ENCODE results near the gene UQCRQ. TPM values are rescaled to one million over a fixed set of nuclear protein-coding genes. Genes with fewer than 3 reads are reported as not detected.

The UQCRQ gene
- total RNA-seq, 2 donors from 2014 or later, result 396 to 399 TPM

DNA sequence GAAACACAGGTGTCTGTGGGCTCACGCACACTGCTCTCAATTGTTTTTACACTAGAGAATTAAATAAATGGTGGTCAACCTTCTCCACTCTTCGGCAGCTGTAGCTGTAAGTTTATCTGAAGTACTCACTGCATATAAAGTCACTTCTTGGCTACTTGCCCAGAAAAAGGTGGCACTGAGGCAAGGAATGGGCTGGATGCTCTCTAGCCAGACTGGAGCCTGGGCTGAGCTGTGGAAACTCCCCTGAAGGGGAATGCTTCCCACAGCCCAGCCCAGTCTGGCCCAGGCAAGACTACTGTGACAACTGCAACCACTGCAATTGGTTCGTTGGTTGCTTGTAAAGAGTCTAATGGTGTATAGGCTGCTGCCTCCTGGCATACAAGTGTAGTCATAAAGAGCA lies 11.5 kb downstream of the UQCRQ start:
- Mint-ChIP-seq H3K27ac (peak overlapping the region in 1 of 2 donors; percentile 61), H3K36me3 (no peaks in the 10 kb centered on the region), H3K9me3 (no peaks in the 10 kb centered on the region)
- no peak for DNase-seq (ENCODE audit: low spot score in 2 of 2)
- no peak for ATAC-seq

DNA sequence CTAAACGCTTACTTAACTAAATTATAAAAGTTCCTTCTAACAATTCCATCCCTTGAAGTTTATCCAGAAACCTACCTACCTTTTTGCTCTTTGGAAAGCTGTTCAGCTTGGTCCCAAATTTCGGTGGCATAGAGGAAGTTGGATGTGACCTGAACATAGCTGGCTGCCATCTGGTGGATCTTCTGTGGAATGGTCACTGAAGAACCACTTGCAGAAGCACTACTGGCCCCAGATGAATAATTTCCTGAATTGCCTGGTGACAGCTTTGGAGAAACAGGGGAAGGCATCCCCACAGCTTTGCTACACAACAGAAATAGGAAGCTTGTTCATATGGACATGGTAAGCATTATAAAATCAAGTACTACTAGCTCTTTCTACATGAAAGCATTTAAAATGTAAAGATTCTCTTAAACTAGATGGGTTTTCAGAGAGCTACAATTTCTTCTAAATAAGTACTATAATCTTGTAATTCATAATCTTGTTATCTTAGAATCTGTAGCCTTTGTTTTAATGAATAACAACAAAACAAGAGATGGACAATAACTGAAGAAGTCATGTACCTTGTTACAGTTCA lies 16.9 kb downstream of the UQCRQ start:
- Mint-ChIP-seq H3K36me3 (peaks cover 0 to 7% of the 10 kb centered on the region in 2 donors), H3K9me3 (no peaks in the 10 kb centered on the region), H3K27ac (peak overlapping the region in 1 of 2 donors; percentile 68)
- DNase-seq (ENCODE audit: low spot score in 2 of 2) (no peak), ATAC-seq (peak in 1 of 2 donors; percentile 49)

DNA sequence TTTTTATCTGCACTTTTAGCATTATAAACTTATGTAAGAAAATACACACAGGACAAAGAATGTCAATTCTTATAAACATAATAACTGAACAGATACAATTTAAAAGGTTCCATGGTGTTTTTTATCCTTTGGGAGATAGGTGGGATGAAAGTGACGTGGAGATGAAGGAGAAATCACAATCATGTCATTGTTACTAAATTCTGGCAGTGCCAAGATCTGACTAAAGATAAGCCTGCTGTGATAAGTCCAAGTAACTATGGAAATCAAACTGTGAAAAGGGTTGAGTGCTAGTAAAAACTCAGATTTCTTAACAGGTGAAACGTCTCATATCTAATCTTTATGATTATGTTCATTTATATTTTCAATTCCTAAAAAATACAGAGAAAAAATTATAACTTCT lies 18.1 kb downstream of the UQCRQ start:
- Mint-ChIP-seq H3K27ac (no peak overlapping the region), H3K36me3 (peaks cover 0 to 7% of the 10 kb centered on the region in 2 donors), H3K9me3 (no peaks in the 10 kb centered on the region)
- DNase-seq (ENCODE audit: low spot score in 2 of 2), result no peak
- ATAC-seq, result no peak

DNA sequence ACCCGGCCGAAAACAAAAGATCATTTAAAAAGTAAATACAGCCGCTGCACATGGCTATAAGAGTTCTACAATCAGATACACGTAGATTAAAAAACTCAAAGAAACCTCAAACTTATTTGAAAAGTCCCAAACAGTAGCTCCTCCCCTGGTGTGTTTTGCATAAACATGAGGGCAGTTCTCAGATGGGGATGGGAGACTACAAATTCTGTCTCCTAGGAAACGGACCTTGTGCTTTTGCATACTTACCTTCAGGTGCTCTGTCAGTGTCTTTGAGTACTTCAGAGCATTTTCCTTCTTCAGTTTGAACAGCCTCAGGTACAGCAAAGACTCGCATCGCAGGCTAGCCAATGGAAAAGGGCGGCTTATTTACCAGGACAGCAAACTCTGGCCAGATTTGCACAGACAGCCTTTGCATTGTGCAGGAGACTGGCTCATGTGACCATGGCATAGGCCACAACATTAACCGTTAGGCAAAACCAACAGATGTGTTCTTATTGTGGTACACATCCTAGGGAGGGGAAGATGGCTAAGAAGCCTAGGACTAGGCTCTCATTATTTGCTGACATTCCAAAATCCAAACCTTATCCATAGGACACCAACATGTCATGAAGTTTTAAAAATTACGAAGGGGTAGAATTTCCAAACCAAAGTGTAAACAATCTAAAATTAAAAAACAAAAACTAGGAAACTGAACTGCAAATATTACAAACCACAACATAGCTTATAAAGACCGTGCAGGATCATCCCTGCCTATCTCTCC lies 19.8 kb downstream of the UQCRQ start:
- H3K9me3 Mint-ChIP-seq, result no peaks in the 10 kb centered on the region
- ATAC-seq (no peak), DNase-seq (ENCODE audit: low spot score in 2 of 2) (no peak)
- peak overlapping the region; percentile 13 to 30 for H3K27ac Mint-ChIP-seq
- peaks cover 0 to 7% of the 10 kb centered on the region in 2 donors for H3K36me3 Mint-ChIP-seq

DNA sequence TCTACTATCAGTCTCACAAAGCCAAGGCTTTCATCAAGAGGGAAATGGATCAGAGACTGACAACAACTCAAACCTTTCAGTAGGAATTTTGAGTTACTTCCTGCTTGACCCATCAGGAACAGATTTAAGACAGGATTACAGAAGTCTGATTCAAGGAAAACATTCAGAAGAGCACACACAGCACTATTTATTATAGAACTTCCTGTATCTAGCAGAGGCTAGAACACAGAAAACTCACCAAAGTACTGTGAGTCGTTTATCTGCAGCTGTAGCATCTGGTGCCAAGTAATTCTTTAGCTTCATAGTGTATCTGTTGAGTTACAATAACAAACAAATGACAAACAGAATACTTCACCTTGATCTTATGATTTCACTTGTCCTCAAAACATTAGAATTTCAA lies 20.8 kb downstream of the UQCRQ start:
- peaks cover 0 to 7% of the 10 kb centered on the region in 2 donors for H3K36me3 Mint-ChIP-seq
- no peak overlapping the region for H3K27ac Mint-ChIP-seq
- no peaks in the 10 kb centered on the region for H3K9me3 Mint-ChIP-seq
- ATAC-seq, result no peak
- no peak for DNase-seq (ENCODE audit: low spot score in 2 of 2)

DNA sequence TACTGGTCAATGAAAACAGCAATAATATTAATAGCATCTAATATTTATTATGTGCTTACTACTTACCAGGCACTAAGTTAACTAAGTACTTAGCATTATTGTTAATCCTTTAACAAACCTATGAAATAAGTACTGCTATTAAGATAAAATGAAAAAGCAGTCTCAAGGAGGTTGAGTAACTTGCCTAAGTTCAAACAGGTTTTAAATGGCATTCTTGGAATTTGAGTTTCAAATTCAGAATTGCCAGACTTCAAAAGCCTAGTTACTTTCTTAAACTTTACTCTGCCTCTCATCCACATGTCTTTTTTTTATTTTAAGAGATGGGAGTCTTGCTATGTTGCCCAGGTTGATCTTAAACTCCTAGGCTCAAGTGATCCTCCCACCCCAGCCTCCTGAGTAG lies 23.1 kb downstream of the UQCRQ start:
- Mint-ChIP-seq H3K27ac (no peak overlapping the region), H3K36me3 (peaks cover 0 to 7% of the 10 kb centered on the region in 2 donors), H3K9me3 (no peaks in the 10 kb centered on the region)
- ATAC-seq (no peak), DNase-seq (ENCODE audit: low spot score in 2 of 2) (no peak)

DNA sequence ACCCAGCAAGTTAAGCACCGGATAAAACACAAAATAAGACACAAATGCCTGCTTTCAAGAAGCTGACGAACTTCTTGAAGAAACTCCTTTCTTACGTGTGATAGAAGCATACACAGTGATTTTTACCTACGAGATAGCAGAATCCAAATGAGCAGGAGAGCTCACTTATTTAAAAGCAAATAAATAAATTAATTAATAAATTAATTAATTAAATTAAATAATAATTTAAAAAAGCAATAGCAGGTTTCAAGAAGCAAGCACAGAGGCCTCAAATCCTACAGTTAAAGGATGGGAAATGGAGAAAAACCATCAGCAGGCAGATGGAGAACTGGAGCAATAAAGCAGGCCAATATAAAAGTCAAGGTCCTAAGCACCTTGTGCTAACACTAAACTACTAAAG lies 24.4 kb downstream of the UQCRQ start:
- no peak overlapping the region for H3K27ac Mint-ChIP-seq
- DNase-seq (ENCODE audit: low spot score in 2 of 2), result no peak
- H3K9me3 Mint-ChIP-seq, result no peaks in the 10 kb centered on the region
- H3K36me3 Mint-ChIP-seq, result peaks cover 1 to 6% of the 10 kb centered on the region in 2 donors
- ATAC-seq, result no peak

DNA sequence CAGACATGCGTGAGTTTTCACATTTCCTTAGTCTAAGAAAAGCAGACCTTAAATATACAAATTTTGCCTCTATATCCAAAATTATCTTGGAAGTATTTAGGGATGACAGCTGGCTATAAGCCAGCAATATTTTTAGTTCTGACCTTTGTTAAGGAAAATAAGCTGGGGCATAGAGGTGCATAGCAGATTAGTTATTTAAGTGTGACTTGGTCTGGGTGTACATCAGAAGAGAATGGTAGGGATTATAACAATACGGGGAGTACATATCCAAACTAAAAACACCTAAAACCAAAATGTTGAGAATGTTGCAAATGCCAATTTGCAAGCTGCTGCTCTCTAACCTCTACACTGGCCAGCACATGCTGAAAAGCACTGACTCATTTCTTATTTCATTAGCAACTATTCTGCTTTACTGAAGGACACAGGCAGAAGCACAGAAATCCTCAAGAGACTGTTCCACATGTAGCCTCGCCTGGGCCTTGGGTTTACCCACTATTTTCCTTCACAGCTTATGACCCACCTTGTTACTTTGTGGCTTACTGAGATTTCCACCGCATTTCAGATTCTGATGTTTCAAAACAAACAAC lies 29.4 kb downstream of the UQCRQ start:
- ATAC-seq, result no peak
- Mint-ChIP-seq H3K9me3 (no peaks in the 10 kb centered on the region), H3K27ac (peak overlapping the region in 1 of 2 donors; percentile 50), H3K36me3 (peaks cover 6 to 10% of the 10 kb centered on the region in 2 donors)
- DNase-seq (ENCODE audit: low spot score in 2 of 2), result no peak

DNA sequence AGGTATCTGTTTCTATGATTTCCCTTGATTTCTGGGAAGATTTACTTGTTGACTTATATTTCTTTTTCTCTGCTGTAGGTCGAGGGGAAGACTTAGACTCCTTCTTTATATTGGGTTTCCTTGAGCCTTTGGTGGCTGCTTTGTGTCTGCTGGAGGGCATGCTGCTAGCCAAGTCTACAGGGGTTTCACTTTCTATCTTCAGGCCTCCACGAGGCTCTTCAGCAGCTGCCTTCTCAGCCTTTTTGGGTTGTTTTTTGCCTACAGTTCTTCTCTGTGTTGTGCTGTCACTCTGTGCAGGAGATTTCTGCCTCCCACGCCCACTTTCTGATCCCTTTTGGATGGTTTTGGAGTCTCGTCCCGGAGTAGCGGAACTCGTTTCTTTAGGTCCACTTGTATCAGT lies 30.2 kb downstream of the UQCRQ start:
- peaks cover 6 to 10% of the 10 kb centered on the region in 2 donors for H3K36me3 Mint-ChIP-seq
- DNase-seq (ENCODE audit: low spot score in 2 of 2), result no peak
- H3K27ac Mint-ChIP-seq, result peak overlapping the region; percentile 0 to 50
- ATAC-seq, result no peak
- H3K9me3 Mint-ChIP-seq, result no peaks in the 10 kb centered on the region

DNA sequence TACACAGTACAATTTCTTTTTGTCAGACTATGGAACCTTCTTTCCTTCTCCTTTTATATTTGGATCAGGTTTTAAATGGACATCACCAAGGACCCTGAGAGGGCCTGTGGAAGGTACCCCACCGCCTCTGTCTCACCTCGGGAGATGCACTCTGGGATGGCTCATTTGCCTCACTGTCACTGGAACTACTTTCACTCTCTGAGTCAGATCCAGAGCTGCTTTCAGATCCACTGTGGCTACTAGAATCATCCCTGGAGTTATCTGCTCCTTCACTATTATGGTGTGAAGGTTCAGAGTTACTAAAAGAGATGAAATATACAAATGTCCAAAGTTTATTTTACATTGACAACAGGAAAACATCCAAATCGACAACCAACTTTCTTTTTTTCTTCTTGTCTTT lies 31.7 kb downstream of the UQCRQ start:
- DNase-seq (ENCODE audit: low spot score in 2 of 2), result peak in 1 of 2 donors; percentile 8
- Mint-ChIP-seq H3K27ac (no peak overlapping the region), H3K9me3 (no peaks in the 10 kb centered on the region), H3K36me3 (peaks cover 6 to 10% of the 10 kb centered on the region in 2 donors)
- peak; percentile 65 to 76 for ATAC-seq

DNA sequence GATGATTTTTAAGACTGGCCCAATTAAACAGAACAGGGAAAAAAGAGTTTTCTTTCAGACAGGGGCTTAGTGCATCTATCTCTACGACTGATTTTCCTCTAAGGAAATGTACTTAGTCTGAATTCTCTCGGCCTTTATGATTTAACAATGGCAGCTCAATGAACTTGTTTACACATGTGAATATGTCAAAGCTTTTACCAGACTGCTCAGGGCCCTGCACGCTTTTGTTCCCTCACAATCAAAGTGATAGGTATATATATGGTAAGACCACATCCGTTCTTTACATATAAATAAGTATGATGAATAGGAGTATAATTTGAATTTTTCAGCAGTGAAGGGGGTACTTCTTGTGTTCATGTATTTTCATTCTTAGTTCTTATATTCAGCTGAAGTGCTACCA lies 34.6 kb downstream of the UQCRQ start:
- Mint-ChIP-seq H3K27ac (no peak overlapping the region), H3K36me3 (peaks cover 0 to 16% of the 10 kb centered on the region in 2 donors)

DNA sequence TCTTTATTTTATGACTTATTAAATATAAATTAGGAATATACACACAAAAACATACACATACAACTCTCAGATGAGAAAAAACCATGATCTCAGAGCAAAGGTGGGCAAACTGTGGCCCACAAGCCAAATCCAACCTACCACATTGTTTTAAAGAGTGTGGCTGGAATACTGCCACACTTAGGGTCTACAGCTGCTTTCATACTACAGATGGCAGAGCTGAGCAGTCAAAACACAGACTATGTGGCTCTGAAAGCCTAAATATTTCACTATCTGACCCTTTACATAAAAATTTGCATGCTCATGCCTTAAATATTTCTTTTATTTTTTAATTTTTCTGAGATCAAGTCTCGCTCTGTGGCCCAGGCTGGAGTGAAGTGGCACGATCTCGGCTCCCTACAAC lies 35.3 kb downstream of the UQCRQ start:
- H3K36me3 Mint-ChIP-seq, result peaks cover 0 to 10% of the 10 kb centered on the region in 2 donors
- H3K9me3 Mint-ChIP-seq, result no peaks in the 10 kb centered on the region
- no peak overlapping the region for H3K27ac Mint-ChIP-seq
- DNase-seq (ENCODE audit: low spot score in 2 of 2) (no peak), ATAC-seq (no peak)

More for the DNA sequence above, 34.6 kb downstream of the UQCRQ start:
- DNase-seq (ENCODE audit: low spot score in 2 of 2) (no peak), ATAC-seq (no peak)
- no peaks in the 10 kb centered on the region for H3K9me3 Mint-ChIP-seq

DNA sequence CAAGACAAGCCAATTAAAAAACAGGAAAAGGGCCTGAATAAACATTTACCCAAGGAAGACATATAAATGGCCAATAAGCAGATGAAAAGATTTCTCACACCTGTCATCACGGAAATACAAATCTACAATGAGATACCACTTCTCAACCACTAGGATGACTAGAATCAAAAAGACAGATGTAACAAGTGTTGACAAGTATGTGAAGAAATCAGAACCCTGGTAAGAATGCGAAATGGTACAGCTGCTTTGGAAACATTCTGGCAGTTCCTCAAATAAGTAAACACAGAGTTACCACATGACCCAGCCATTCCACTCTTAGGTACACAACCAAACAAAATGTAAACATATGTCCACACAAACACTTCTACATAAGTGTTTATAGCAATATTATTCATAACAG lies 39.5 kb downstream of the UQCRQ start:
- Mint-ChIP-seq H3K9me3 (no peaks in the 10 kb centered on the region), H3K27ac (no peak overlapping the region), H3K36me3 (peaks cover 0 to 6% of the 10 kb centered on the region in 2 donors)
- DNase-seq (ENCODE audit: low spot score in 2 of 2) (no peak), ATAC-seq (no peak)

DNA sequence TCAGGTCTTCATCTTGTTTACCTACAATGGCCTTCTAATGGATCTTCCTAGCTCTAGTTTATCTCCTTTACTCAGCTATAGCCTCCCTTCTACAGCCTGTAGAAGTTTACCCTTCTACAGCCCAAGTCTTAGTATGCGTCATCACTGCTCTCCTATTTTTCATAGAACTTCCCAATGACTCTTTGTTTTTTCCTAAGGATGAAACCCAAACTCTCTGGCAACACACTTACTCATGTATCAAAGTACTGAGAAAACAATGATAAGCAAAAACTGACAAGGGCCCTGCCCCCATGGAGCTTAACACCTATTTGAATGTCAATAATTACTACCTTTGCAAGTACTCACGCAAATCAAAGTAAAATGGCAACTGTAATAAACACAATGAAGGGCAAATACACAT lies 40.7 kb downstream of the UQCRQ start:
- Mint-ChIP-seq H3K36me3 (peaks cover 0 to 6% of the 10 kb centered on the region in 2 donors), H3K9me3 (no peaks in the 10 kb centered on the region), H3K27ac (no peak overlapping the region)
- ATAC-seq, result no peak
- DNase-seq (ENCODE audit: low spot score in 2 of 2), result no peak

DNA sequence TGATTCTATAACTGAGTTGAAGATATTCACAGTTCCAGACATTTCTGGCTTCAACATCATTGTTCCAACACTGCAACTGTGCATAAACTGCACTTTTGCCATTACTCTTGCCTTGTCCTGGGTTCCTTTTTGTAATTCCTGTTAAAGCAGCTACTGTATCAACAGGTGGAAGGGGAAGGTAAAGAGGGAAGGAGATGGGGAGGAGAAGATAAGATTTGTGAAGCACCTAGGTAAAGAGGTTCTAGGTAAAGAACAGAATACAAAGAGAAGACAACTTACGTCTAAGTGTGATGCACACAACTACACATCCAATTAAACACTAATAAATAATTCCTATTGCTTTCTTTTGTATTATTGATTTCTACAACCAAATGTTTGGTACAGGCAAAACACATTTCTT lies 43.3 kb downstream of the UQCRQ start:
- ATAC-seq, result no peak

DNA sequence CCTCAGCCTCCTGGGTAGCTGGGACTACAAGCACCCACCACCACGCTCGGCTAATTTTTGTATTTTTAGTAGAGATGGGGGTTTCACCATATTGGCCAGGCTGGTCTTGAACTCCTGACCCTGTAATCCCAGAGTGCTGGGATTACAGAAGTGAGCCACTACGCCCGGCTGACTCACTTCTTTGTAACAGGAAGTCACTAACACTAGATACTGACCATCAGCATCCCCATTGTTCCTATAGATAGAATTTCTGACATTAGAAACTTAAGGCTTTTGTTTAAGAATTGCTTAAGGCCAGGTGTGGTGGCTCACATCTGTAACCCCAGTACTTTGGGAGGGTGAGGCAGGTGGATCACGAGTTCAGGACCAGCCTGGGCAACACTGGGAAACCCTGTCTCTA lies 49.2 kb downstream of the UQCRQ start:
- H3K9me3 Mint-ChIP-seq, result no peaks in the 10 kb centered on the region
- DNase-seq (ENCODE audit: low spot score in 2 of 2), result no peak
- no peak for ATAC-seq
- no peak overlapping the region for H3K27ac Mint-ChIP-seq
- H3K36me3 Mint-ChIP-seq, result no peaks in the 10 kb centered on the region

More for the DNA sequence above, 43.3 kb downstream of the UQCRQ start:
- Mint-ChIP-seq H3K36me3 (no peaks in the 10 kb centered on the region), H3K27ac (no peak overlapping the region), H3K9me3 (no peaks in the 10 kb centered on the region)
- DNase-seq (ENCODE audit: low spot score in 2 of 2), result no peak

DNA sequence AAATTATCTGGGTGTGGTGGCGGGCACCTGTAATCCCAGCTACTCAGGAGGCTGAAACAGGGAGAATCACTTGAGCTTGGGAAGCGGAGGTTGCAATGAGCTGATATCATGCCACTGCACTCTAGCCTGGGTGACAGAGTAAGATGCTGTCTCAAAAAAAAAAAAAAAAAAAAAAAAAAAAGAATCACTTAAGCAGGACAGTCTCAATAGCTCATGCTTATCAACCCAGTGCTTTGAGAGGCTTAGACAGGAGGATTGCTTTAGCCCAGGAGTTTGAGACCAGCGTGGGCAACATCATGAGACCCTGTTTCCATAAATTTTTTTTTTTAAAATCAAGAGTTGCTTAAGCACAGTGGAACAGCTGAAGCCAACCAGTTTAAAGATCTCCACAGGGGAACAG lies 49.6 kb downstream of the UQCRQ start:
- Mint-ChIP-seq H3K9me3 (no peaks in the 10 kb centered on the region), H3K27ac (no peak overlapping the region), H3K36me3 (no peaks in the 10 kb centered on the region)
- DNase-seq (ENCODE audit: low spot score in 2 of 2) (no peak), ATAC-seq (no peak)
